Tibial nerve (tissue), 3 donors: ENCODE measurements around the gene SLC7A10.

Experiments
- CTCF ChIP-seq, 5 experiments: fragments of 200-600 bp in 3 of 5; fragments of 450-650 bp in 2 of 5; sonication (generic) in 3 of 5; IDR thresholded peaks; one replicate each; pipeline ENCODE4 v1.5.1; 2016 to 2019; ENCODE audit warnings: antibody characterized with exemption in 5 of 5, mild to moderate bottlenecking in 3 of 5, moderate library complexity in 2 of 5
- POLR2A ChIP-seq, 2 donors: fragments of 450-650 bp; IDR thresholded peaks; one replicate each; pipeline ENCODE4 v1.6.1; 2017; ENCODE audit warnings: antibody characterized with exemption in 2 of 2, mild to moderate bottlenecking in 2 of 2, moderate library complexity in 2 of 2

- TF ChIP-seq POLR2A (IDR thresholded peaks at IDR 0.05) = no peak
- no peak for TF ChIP-seq CTCF (IDR thresholded peaks at IDR 0.05)
Measured at GRCh38 chr19:33242911-33243310, 17.3 kb upstream of the SLC7A10 start.
